ENCODE data around the gene GRK5. TPM values are rescaled to one million over a fixed set of nuclear protein-coding genes. Genes with fewer than 3 reads are reported as not detected.

Gene GRK5
- total RNA-seq, 2 donors from 2014 or later = 85.3 to 90.2 TPM

GRCh38 chr10:119323085-119324016, 116.0 kb downstream of the GRK5 start:
- H3K27ac ChIP-seq = no peak overlapping the region
- no peaks in the 10 kb centered on the region for H3K27me3 ChIP-seq (replicated peaks; ENCODE audit: insufficient read depth)
- peaks cover under 1% of the 10 kb centered on the region for H3K36me3 ChIP-seq
- no peak overlapping the region for H3K4me3 ChIP-seq
- TF ChIP-seq CTCF (IDR thresholded peaks at IDR 0.05) = no peak
- H3K9me3 ChIP-seq = no peaks in the 10 kb centered on the region
- ATAC-seq (ENCODE audit: insufficient number of reproducible peaks, low FRiP score, low read depth) (no peak), DNase-seq (ENCODE audit: low spot score) (no peak)
- peaks cover 0 to 24% of the 10 kb centered on the region in 2 donors for H3K4me1 ChIP-seq (ENCODE audit: control insufficient read depth in 1 of 2, low read depth in 2 of 2)

DNA sequence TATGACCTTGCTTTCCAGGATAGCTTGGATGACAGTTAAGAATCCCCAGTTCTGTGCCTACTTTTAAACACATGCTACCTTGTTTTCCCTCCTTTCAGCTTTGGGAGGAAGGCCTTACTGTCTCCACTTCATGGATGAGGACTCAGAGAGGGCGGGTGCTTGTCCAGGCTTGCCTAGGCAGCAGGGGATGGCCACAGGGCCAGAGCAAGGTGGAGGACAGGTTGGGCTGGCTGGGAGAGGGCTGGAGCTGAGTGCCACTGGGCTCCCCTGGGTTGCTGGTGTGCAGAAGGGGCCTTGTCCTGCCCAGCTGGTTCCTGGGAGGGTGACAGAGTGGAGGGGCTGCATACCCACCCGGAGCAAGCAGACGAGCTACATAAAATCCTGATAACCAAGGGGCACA, 117.8 kb downstream of the GRK5 start:
- no peak overlapping the region for H3K4me3 ChIP-seq
- H3K36me3 ChIP-seq = peaks cover 6% of the 10 kb centered on the region
- ATAC-seq (ENCODE audit: insufficient number of reproducible peaks, low FRiP score, low read depth) (no peak), DNase-seq (ENCODE audit: low spot score) (no peak)
- H3K27me3 ChIP-seq (replicated peaks; ENCODE audit: insufficient read depth) = no peaks in the 10 kb centered on the region
- H3K9me3 ChIP-seq = no peaks in the 10 kb centered on the region
- peaks cover 0 to 12% of the 10 kb centered on the region in 2 donors for H3K4me1 ChIP-seq (ENCODE audit: control insufficient read depth in 1 of 2, low read depth in 2 of 2)
- no peak overlapping the region for H3K27ac ChIP-seq
- TF ChIP-seq CTCF (IDR thresholded peaks at IDR 0.05) = no peak

DNA sequence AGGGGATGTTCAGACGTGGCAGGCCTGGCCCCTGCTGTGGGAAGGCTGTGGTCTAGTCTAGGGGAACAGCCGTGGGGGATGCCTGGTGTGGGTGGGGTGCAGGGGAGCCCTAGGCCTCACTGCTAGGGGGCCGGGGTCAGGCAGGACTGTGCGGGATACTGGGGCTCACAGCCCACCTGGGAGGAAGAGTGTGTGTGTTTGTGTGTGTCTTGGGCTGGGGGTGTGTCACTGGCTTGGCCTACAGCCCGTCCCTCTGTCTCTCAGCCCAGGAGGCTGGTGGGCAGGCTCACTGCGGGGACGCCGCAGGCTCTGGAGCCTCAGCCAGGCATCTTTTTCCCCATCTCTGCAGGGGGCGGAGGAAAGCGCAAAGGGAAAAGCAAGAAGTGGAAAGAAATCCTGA, 118.8 kb downstream of the GRK5 start:
- peaks cover 6% of the 10 kb centered on the region for H3K36me3 ChIP-seq
- no peak overlapping the region for H3K4me3 ChIP-seq
- H3K9me3 ChIP-seq = no peaks in the 10 kb centered on the region
- no peak for TF ChIP-seq CTCF (IDR thresholded peaks at IDR 0.05)
- DNase-seq (ENCODE audit: low spot score) = no peak
- H3K27me3 ChIP-seq (replicated peaks; ENCODE audit: insufficient read depth) = no peaks in the 10 kb centered on the region
- H3K4me1 ChIP-seq (ENCODE audit: control insufficient read depth in 1 of 2, low read depth in 2 of 2) = peaks cover 0 to 21% of the 10 kb centered on the region in 2 donors
- ATAC-seq (ENCODE audit: insufficient number of reproducible peaks, low FRiP score, low read depth) = no peak
- H3K27ac ChIP-seq = no peak overlapping the region

- H3K27ac ChIP-seq = no peak overlapping the region
- TF ChIP-seq CTCF (IDR thresholded peaks at IDR 0.05) = no peak
- peaks cover 6% of the 10 kb centered on the region for H3K36me3 ChIP-seq
- H3K4me1 ChIP-seq (ENCODE audit: control insufficient read depth in 1 of 2, low read depth in 2 of 2) = peaks cover 0 to 26% of the 10 kb centered on the region in 2 donors
- H3K9me3 ChIP-seq = no peaks in the 10 kb centered on the region
- ATAC-seq (ENCODE audit: insufficient number of reproducible peaks, low FRiP score, low read depth) (no peak), DNase-seq (ENCODE audit: low spot score) (no peak)
- no peaks in the 10 kb centered on the region for H3K27me3 ChIP-seq (replicated peaks; ENCODE audit: insufficient read depth)
- no peak overlapping the region for H3K4me3 ChIP-seq
Measured at GRCh38 chr10:119327096-119327745, 119.8 kb downstream of the GRK5 start.

GRCh38 chr10:119328223-119328622, 120.9 kb downstream of the GRK5 start:
- no peak overlapping the region for H3K27ac ChIP-seq
- no peak for DNase-seq (ENCODE audit: low spot score)
- H3K27me3 ChIP-seq (replicated peaks; ENCODE audit: insufficient read depth) = no peaks in the 10 kb centered on the region
- peaks cover 0 to 26% of the 10 kb centered on the region in 2 donors for H3K4me1 ChIP-seq (ENCODE audit: control insufficient read depth in 1 of 2, low read depth in 2 of 2)
- H3K9me3 ChIP-seq = no peaks in the 10 kb centered on the region
- H3K4me3 ChIP-seq = no peak overlapping the region
- ATAC-seq (ENCODE audit: insufficient number of reproducible peaks, low FRiP score, low read depth) = no peak
- no peak for TF ChIP-seq CTCF (IDR thresholded peaks at IDR 0.05)
- peaks cover 6% of the 10 kb centered on the region for H3K36me3 ChIP-seq
